MV-4-11 (cell line): ENCODE measurements around the gene RAX2.

Source experiments
- DNase-seq: peaks from one replicate; lab custom pipeline; 2025; lab: John Stamatoyannopoulos, UW

The RAX2 gene

GRCh38 chr19:3801412-3802096 is 29.5 kb upstream of the RAX2 start:
- DNase-seq: no peak

- no peak for DNase-seq
These were observed 29.0 kb upstream of the RAX2 start for GRCh38 chr19:3800996-3801395.

- peak; percentile 52 for DNase-seq
These were observed 26.1 kb upstream of the RAX2 start for GRCh38 chr19:3798137-3798536.

- no peak for DNase-seq
These were observed 24.3 kb upstream of the RAX2 start for GRCh38 chr19:3796358-3796757.

- DNase-seq: no peak
These were observed 21.8 kb upstream of the RAX2 start for GRCh38 chr19:3793799-3794198.

- DNase-seq: peak; percentile 27
These were observed 20.1 kb upstream of the RAX2 start for GRCh38 chr19:3792114-3792513.

GRCh38 chr19:3790941-3791340 is 18.9 kb upstream of the RAX2 start:
- no peak for DNase-seq

GRCh38 chr19:3790209-3790734 is 18.2 kb upstream of the RAX2 start:
- DNase-seq: no peak

- DNase-seq: no peak
These were observed 17.2 kb upstream of the RAX2 start for GRCh38 chr19:3788996-3789778.

- DNase-seq: peak; percentile 51
These were observed 14.2 kb upstream of the RAX2 start, which contains the start of gene MATK for GRCh38 chr19:3785938-3786824. Gene MATK (minus strand): TSS chr19:3786381. CDS start chr19:3785135, 1,246 bp downstream.

- DNase-seq: no peak
These were observed 13.5 kb upstream of the RAX2 start for GRCh38 chr19:3785451-3785937.

GRCh38 chr19:3784607-3785450 is 12.8 kb upstream of the RAX2 start:
- DNase-seq: peak; percentile 53

GRCh38 chr19:3783660-3784584 is 11.9 kb upstream of the RAX2 start:
- no peak for DNase-seq

- no peak for DNase-seq
These were observed 10.9 kb upstream of the RAX2 start for GRCh38 chr19:3782903-3783302.

GRCh38 chr19:3782330-3782729 is 10.3 kb upstream of the RAX2 start:
- no peak for DNase-seq

- DNase-seq: no peak
These were observed 9.6 kb upstream of the RAX2 start for GRCh38 chr19:3781603-3782002.

GRCh38 chr19:3780786-3781304 is 8.8 kb upstream of the RAX2 start:
- DNase-seq: no peak

- DNase-seq: no peak
These were observed 7.1 kb upstream of the RAX2 start for GRCh38 chr19:3778899-3779723.
